Uterus (tissue), 2 donors: Measurements from ENCODE around the gene CST9.

ENCODE experiments used
- POLR2A ChIP-seq, 2 donors: fragments of 450-650 bp; IDR thresholded peaks; one replicate each; pipeline ENCODE4 v1.6.1; 2016; ENCODE audit warnings: antibody characterized with exemption in 2 of 2, mild to moderate bottlenecking in 1 of 2, moderate library complexity in 1 of 2
- TF ChIP-seq, protein P1 (sequence below), 4 experiments: fragments of 200-600 bp in 2 of 4; fragments of 450-650 bp in 2 of 4; sonication (generic) in 2 of 4; IDR thresholded peaks; one replicate each; pipeline ENCODE4 v1.5.1; 2016 to 2019; ENCODE audit warnings: antibody characterized with exemption in 4 of 4, mild to moderate bottlenecking in 2 of 4, moderate library complexity in 1 of 4

DNA sequence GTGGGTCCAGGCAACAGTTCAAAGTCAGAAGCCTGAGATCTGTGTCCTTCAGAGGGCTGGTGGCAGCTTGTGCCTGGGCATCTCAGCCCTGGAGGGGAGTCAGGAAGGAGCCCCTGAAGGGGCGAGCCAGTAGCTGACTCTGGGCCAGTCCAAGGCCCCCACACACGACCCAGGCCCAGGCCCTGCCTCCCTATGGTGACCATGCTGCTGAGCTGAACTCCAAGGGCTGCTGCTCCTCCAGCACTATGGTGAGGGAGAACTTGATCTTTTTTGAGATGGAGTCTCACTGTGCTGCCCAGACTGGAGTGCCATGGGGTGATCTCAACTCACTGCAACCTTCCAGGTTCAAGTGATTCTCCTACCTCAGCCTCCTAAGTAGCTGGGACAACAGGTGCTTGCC, 47.2 kb upstream of the CST9 start:
- TF ChIP-seq, protein P1, sequence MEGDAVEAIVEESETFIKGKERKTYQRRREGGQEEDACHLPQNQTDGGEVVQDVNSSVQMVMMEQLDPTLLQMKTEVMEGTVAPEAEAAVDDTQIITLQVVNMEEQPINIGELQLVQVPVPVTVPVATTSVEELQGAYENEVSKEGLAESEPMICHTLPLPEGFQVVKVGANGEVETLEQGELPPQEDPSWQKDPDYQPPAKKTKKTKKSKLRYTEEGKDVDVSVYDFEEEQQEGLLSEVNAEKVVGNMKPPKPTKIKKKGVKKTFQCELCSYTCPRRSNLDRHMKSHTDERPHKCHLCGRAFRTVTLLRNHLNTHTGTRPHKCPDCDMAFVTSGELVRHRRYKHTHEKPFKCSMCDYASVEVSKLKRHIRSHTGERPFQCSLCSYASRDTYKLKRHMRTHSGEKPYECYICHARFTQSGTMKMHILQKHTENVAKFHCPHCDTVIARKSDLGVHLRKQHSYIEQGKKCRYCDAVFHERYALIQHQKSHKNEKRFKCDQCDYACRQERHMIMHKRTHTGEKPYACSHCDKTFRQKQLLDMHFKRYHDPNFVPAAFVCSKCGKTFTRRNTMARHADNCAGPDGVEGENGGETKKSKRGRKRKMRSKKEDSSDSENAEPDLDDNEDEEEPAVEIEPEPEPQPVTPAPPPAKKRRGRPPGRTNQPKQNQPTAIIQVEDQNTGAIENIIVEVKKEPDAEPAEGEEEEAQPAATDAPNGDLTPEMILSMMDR (IDR thresholded peaks at IDR 0.05) = no peak
- TF ChIP-seq POLR2A (IDR thresholded peaks at IDR 0.05) = no peak
